ENCODE data around the gene PKP4. TPM values are rescaled to one million over a fixed set of nuclear protein-coding genes. Genes with fewer than 3 reads are reported as not detected.
A peak's percentile ranks its signal among the peaks of the same experiment; 100 is the strongest.

PKP4 gene
- total RNA-seq, 1 experiment from 2014 or later, result 62.8 TPM

DNA sequence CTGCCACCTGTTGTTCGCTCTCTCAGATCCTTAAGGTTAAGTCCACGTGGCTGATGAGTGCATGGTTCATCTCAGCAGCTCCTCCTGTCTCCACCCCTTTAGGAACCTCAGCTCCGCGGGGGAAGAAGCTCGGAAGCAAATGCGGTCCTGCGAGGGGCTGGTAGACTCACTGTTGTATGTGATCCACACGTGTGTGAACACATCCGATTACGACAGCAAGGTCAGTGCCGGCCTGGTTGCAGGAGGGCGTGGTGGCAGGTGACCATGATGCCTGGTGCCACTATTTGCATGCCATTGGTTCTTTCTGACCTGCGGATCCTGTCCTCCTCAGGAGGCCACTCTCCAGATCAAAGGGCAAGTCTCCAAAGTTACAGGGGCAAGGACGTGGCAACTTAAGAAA, 204.5 kb downstream of the PKP4 start:
- no peaks in the 10 kb centered on the region for H3K4me1 ChIP-seq
- no peak overlapping the region for H3K4me3 ChIP-seq
- H3K36me3 ChIP-seq, result peaks cover 42% of the 10 kb centered on the region
- no peaks in the 10 kb centered on the region for H3K27me3 ChIP-seq
- H3K9me3 ChIP-seq (replicated peaks), result no peaks in the 10 kb centered on the region
- no peak for DNase-seq
- no peak overlapping the region for H3K27ac ChIP-seq

DNA sequence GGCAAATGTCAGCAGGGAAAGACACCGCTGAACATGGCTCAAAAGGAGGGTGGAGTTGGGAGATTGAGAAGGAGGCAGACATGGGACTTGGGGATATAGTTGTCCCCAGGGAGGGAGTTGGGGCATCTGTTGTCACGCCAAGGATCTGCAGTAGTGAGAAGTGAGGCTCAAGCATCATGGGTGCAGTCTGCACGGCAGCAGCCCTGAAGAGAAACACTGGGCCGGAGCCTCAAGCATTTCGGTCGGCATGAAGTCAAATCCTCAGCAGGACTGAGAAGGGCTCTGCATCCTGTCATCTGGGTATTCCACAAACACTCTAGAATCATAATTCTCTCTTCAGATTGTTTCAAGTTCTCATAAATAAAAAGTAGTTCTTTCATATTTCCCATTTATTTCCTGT, 205.7 kb downstream of the PKP4 start:
- Histone ChIP-seq H3K4me1 (no peaks in the 10 kb centered on the region), H3K27me3 (no peaks in the 10 kb centered on the region), H3K9me3 (replicated peaks) (no peaks in the 10 kb centered on the region), H3K4me3 (no peak overlapping the region), H3K27ac (no peak overlapping the region), H3K36me3 (peaks cover 51% of the 10 kb centered on the region)
- no peak for DNase-seq

DNA sequence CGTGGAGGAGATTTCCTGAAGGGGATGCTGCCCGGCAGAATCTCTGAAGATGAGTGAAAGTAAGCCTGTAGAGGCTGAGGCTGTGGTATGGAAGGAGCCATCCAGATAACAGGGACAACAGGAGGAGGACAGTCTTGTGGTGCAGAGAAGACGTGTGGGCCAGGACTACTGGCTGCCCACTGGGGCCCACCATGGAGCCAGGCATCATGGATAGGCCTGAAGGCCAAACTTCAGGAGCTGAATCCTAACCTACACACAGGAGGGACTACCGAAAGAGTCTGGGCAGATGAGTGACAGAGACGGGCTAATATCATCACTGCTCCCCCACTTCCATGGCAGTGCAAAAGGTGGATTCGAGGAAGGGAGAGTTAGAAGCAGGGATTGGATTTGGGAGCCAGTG, 207.0 kb downstream of the PKP4 start:
- Histone ChIP-seq H3K36me3 (peaks cover 52% of the 10 kb centered on the region), H3K4me1 (no peaks in the 10 kb centered on the region), H3K9me3 (replicated peaks) (no peaks in the 10 kb centered on the region), H3K27ac (no peak overlapping the region), H3K4me3 (no peak overlapping the region), H3K27me3 (no peaks in the 10 kb centered on the region)
- DNase-seq, result no peak

DNA sequence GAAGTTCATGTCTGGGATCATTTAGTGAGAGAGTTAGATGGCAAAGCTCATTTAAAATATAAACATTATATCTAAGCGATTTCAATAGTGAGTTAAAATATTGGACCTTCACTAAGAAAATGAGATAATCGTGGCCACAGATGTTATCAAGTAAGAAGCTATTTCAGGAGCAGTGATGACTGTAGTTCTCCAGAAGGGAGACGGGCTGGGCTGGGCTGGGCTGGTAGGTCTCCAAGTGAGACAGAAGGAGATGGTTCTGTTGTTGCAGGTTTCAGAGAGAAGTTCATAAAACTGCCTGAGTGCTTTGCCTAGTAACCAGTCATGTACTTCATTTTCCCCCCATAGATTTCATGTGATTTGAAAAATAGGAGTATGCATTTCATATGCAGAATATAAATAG, 208.2 kb downstream of the PKP4 start:
- Histone ChIP-seq H3K4me1 (no peaks in the 10 kb centered on the region), H3K9me3 (replicated peaks) (no peaks in the 10 kb centered on the region), H3K36me3 (peaks cover 59% of the 10 kb centered on the region), H3K27me3 (no peaks in the 10 kb centered on the region), H3K27ac (no peak overlapping the region), H3K4me3 (no peak overlapping the region)
- no peak for DNase-seq

DNA sequence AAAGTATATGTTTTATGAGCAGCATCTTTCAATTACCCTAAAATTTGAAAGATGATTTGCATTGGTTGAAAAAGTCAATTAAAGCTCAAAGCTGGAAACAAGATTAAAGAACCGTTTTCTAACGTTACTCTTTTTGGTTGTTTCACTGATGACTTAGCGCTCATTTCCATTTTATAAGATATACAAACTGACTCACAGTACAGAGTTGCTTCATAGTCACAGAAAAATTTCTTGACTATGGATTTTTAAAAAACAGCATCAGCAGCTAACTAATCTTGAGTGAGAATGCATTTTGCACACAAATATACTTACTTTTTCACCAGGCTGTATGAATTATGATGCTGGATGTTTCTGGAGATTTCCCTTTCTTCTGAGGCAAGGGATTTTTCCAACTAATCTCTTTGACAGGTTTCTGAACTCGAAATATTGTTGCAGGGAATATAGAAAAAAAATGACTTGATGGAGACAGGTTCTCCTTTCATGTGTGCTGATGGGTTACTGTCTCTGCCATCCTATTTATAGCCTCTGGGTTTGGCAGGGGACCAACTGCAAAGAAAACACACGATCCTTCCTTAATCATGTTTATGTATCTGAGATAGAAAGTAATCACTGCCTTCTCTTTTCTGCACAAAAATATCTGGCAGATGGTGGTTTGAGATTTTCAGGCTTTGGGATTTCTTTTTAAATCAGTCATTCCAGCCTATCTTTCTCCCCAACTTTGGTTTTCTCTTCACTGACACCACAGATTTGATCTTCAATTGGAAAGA, 209.0 kb downstream of the PKP4 start:
- DNase-seq, result no peak

DNA sequence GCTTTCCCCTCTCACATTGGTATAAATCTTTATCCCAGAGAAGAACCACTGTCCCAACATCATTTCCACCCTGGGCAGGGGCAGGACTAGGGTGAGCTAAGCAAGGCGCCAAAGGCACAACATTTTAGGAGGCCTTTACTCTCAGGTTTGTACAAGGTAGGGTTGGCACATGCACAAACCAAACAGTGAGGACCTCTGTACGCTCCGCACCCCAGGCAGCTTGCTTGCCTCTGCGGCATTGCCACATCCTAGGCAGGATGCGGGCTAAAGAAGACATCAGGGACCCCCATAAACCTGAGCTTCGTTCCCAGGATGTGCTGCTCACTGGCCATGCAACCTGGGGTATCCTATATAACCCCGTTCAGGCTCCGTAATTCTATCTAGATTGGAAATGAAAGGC, 210.2 kb downstream of the PKP4 start:
- H3K27me3 ChIP-seq, result no peaks in the 10 kb centered on the region
- no peaks in the 10 kb centered on the region for H3K9me3 ChIP-seq (replicated peaks)
- no peak overlapping the region for H3K4me3 ChIP-seq
- H3K36me3 ChIP-seq, result peaks cover 57% of the 10 kb centered on the region
- no peak overlapping the region for H3K27ac ChIP-seq
- H3K4me1 ChIP-seq, result no peaks in the 10 kb centered on the region
- no peak for DNase-seq

More for the DNA sequence above, 209.0 kb downstream of the PKP4 start:
- Histone ChIP-seq H3K36me3 (peaks cover 57% of the 10 kb centered on the region), H3K4me3 (no peak overlapping the region), H3K27ac (no peak overlapping the region), H3K4me1 (no peaks in the 10 kb centered on the region), H3K27me3 (no peaks in the 10 kb centered on the region), H3K9me3 (replicated peaks) (no peaks in the 10 kb centered on the region)

DNA sequence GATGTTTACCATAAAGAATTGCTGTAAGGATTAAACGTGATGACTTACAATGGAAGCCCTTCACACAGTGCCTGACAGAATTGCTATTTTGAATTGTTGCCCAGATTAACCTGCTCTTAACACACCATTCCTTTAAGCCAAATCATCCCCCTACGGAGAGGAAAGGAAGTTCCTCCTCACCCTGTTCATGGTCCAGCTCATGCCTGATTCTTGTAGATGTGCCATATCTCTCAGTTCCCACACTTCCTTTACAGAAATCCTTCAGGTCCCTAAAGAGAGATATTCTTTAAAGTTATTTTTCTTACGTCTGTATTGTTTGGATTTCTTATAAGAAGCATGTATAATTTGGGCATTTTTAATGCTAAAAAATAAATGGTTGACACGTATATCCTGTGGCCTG, 210.8 kb downstream of the PKP4 start:
- no peak for DNase-seq
- Histone ChIP-seq H3K4me1 (no peaks in the 10 kb centered on the region), H3K27me3 (no peaks in the 10 kb centered on the region), H3K27ac (no peak overlapping the region), H3K4me3 (no peak overlapping the region), H3K36me3 (peaks cover 56% of the 10 kb centered on the region), H3K9me3 (replicated peaks) (no peaks in the 10 kb centered on the region)

DNA sequence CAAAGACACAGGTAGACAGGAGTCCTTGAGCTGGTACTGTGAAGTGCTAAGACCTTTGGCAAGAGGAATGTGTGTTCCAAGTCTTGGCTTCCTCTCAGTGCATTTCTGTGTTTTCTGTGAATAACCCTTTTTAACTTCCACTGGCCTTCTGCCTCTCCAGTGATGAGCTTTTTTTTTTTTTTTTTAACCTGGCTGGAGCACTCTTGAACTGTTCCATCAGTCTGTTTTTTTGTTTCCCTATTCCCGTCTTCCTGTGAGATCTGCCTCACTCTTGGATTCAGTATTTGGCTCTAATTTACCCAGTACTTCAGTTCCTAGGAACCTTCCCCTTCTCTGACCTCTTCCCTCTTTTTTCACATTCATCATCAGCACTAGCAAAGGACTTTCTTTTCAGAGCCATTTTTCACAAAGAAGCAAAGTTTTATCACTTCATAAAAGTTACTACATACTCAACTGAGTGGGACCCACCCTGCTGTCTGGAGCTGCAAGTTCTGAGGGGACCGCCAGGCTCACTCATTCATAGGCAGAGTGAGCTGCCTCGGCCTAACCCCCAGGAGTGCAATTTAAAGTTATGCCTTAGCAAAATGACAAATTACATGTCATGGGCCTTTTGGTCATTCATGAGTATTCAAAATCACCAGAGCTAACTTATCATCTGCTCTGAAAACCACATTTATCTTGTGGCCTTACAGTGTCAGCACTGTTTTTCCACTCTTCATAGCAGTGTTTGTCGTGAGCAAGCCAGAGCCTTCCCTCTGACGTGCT, 211.4 kb downstream of the PKP4 start:
- H3K4me1 ChIP-seq, result no peaks in the 10 kb centered on the region
- no peak overlapping the region for H3K4me3 ChIP-seq
- DNase-seq, result no peak
- no peaks in the 10 kb centered on the region for H3K9me3 ChIP-seq (replicated peaks)
- H3K27ac ChIP-seq, result no peak overlapping the region
- no peaks in the 10 kb centered on the region for H3K27me3 ChIP-seq
- peaks cover 53% of the 10 kb centered on the region for H3K36me3 ChIP-seq

DNA sequence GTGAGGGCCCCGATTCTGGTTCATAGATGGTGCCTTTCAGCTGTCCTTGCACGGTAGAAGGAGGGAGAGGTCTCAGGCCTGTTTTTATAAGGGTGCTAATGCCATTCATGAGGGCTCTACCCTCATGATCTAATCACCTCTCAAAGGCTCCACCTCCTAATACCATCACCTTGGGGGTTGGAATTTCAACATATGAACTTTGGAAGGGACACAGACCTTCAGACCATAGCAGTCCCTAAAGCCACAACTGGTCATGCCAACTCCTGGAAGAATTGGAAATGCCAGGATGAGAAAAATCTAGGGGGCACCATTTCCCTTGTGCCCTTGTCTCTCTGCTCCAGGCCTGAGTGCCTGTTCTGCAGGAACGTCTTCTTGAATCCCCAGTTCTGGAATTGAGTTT, 213.5 kb downstream of the PKP4 start:
- peaks cover 40% of the 10 kb centered on the region for H3K36me3 ChIP-seq
- DNase-seq, result no peak
- no peaks in the 10 kb centered on the region for H3K4me1 ChIP-seq
- H3K27ac ChIP-seq, result no peak overlapping the region
- H3K4me3 ChIP-seq, result no peak overlapping the region
- H3K9me3 ChIP-seq (replicated peaks), result no peaks in the 10 kb centered on the region
- H3K27me3 ChIP-seq, result no peaks in the 10 kb centered on the region

DNA sequence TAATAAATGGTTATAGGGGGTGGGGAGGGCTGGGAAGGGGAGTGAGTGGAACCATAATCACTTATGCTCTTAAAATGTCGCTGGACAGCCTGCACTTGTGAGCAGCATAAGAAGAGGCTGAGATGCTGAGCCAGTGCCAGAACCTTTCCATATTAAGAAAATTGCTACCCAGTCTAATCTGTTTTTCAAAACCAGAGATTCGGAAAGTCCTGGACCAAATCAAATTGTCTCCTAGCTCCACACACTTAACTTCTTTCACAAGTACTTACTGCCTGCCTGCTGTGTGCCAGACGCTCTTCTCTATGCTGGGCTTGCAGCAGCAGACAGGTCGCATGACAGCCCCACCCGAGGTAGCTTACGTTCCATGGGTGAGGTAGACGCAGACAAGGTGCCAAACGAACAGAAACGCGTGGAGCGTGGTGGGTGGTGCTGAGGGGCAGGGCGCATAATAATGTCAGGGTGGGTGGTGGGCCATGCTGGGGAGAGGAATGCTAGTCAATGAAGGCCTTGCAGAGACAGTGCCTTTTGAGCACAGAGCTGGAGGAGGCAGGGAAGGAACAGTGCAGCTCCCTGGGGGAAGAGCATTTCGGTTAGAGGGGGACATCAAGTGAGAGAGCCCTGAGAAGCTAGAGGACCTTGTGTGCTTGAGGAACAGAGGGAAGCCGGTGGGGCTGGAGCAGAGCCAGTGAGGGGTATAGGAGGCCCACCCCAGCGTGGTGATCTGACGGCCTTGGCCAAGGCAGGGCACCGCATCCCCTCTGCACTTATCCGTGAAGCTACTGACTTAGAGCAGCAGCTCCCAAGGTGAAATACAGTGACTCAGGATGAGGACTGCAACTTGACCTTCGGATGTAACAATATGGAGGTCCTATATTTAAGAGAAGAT, 214.9 kb downstream of the PKP4 start:
- Histone ChIP-seq H3K4me3 (no peak overlapping the region), H3K9me3 (replicated peaks) (no peaks in the 10 kb centered on the region), H3K4me1 (no peaks in the 10 kb centered on the region), H3K27me3 (no peaks in the 10 kb centered on the region), H3K36me3 (peaks cover 29% of the 10 kb centered on the region), H3K27ac (no peak overlapping the region)
- DNase-seq, result no peak

DNA sequence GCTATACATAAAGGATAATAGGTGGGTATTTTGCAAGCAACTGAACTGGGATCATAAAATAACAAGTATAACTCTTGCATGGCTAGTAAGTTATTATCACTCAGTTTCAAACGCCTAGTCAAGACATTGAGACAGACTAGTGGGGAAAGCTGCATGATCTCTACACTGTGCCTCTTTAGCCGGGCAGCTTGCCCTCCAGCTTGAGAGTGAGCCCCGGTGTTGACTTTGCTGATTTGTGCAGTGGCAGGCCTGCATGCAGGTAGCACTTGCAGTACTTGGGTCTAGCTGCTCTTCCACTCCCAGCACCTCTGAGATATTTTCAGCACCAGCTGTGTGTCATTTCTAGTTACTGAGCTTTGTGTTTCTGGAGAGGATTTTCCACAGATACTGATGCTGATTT, 219.5 kb downstream of the PKP4 start:
- Histone ChIP-seq H3K4me1 (no peaks in the 10 kb centered on the region), H3K4me3 (no peak overlapping the region), H3K27me3 (no peaks in the 10 kb centered on the region), H3K9me3 (replicated peaks) (no peaks in the 10 kb centered on the region), H3K27ac (no peak overlapping the region), H3K36me3 (peaks cover 21% of the 10 kb centered on the region; the same call in 1 of the 2 replicates)
- DNase-seq, result no peak

DNA sequence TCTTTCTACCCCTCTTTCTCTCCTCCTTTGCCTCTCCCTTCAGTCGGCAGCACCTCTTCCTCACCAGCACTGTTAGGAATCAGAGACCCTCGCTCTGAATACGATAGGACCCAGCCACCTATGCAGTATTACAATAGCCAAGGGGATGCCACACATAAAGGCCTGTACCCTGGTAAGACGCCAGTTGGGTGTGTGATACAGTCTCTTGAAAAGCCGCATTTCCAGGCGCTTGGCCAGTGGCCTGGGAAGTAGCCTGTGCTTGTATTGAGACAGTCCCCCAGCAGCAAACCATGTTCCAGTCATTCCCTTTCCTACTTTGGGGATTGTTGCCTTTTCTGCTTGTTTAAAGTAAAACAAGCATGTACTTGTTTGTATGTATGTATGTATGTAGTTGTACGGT, 219.9 kb downstream of the PKP4 start:
- no peak for DNase-seq
- H3K4me1 ChIP-seq, result no peaks in the 10 kb centered on the region
- no peaks in the 10 kb centered on the region for H3K9me3 ChIP-seq (replicated peaks)
- H3K27ac ChIP-seq, result no peak overlapping the region
- H3K27me3 ChIP-seq, result no peaks in the 10 kb centered on the region
- peaks cover 21% of the 10 kb centered on the region; the same call in 1 of the 2 replicates for H3K36me3 ChIP-seq
- no peak overlapping the region for H3K4me3 ChIP-seq

DNA sequence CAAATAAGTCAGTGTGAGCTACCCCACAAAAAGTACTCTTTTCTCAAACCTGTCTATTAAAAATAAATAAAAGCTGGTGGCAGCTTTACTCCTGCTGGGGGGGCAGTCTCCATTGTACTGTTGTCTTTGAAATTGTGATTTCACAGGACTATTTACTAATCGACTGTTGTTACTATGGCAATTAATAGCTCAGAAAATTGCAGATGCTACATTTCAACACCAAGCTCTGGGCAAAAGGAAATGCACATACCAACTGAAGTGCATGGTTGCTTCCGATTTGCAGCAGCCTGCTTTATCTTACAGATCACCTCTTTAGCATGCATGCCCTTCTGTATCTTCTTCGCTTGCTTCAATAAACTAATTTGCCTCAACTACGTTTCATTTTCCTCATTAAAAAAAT, 220.8 kb downstream of the PKP4 start:
- no peak for DNase-seq
- no peaks in the 10 kb centered on the region for H3K9me3 ChIP-seq (replicated peaks)
- no peak overlapping the region for H3K4me3 ChIP-seq

DNA sequence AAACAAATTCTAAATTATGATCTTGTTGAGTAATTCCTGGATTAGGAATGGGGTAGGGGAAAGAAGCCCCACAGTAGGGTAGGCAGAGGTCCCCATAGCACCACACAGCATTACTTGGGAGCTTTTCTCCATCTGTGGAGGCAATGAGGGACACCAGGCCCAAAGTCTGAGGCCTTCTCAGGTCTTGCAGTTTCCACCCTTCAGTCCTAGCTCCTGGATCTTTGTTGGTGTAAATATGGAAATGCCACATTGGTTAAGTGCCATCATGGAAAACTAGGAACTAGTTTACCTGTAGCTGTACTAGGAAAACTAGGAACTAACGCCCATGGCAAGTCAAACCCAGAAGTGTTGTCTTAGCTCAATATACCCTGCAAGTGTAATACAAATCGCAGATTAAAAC, 225.1 kb downstream of the PKP4 start:
- no peak overlapping the region for H3K4me3 ChIP-seq
- H3K27me3 ChIP-seq, result no peaks in the 10 kb centered on the region
- H3K4me1 ChIP-seq, result no peaks in the 10 kb centered on the region
- no peaks in the 10 kb centered on the region for H3K9me3 ChIP-seq (replicated peaks)
- H3K27ac ChIP-seq, result no peak overlapping the region
- no peak for DNase-seq
- H3K36me3 ChIP-seq, result peaks cover 18% of the 10 kb centered on the region; the same call in 1 of the 2 replicates

More for the DNA sequence above, 220.8 kb downstream of the PKP4 start:
- H3K36me3 ChIP-seq, result peaks cover 21% of the 10 kb centered on the region; the same call in 1 of the 2 replicates
- no peaks in the 10 kb centered on the region for H3K27me3 ChIP-seq
- no peaks in the 10 kb centered on the region for H3K4me1 ChIP-seq
- H3K27ac ChIP-seq, result no peak overlapping the region

DNA sequence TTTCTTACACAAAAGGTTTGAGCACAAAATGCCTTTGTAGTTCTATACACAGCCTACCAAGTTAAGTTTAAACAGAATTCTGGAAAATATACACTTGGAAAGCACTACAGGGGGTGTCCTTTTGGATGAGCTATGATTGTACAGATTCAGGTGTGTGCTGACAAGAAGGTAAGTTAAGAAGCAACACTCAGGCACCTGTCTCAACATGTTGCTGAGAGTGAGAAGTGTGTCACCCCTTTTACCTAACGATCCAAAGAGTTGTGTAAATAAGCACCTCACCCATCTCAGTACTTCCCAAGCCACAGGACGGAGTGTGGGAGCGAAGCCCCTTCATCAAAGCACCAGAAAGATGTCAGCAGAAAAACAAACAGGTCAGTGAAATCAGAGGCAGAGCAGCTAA, 228.9 kb downstream of the PKP4 start:
- Histone ChIP-seq H3K4me3 (no peak overlapping the region), H3K9me3 (replicated peaks) (no peaks in the 10 kb centered on the region), H3K27ac (no peak overlapping the region), H3K36me3 (no peaks in the 10 kb centered on the region), H3K27me3 (no peaks in the 10 kb centered on the region), H3K4me1 (peaks cover 9% of the 10 kb centered on the region)
- DNase-seq, result peak in 1 of 2 experiments; percentile 12

Data from SJCRH30 (cell line).